K562 (cell line): ENCODE measurements around the gene TNFAIP3. TPM values are rescaled to one million over a fixed set of nuclear protein-coding genes. Genes with fewer than 3 reads are reported as not detected.

ENCODE experiments used
- BMI1 ChIP-seq: fragments of 150-350 bp; IDR thresholded peaks from 2 replicates; pipeline ENCODE4 v1.6.1; 2014; ENCODE audit warnings: low read length
- GABPA ChIP-seq: fragments of 200-800 bp; sonication (Bioruptor generic); conservative IDR thresholded peaks from 2 replicates; pipeline ENCODE4 v1.6.1; 2016; ENCODE audit warnings: low read depth, missing genetic modification characterization, missing compliant biosample characterization
- KDM4B ChIP-seq, 2 experiments: fragments of 450-650 bp in 1 of 2; sonication (generic) in 1 of 2; IDR thresholded peaks; 2 replicates each; pipeline ENCODE4 v1.6.1; 2016 to 2017; ENCODE audit warnings: borderline replicate concordance in 2 of 2, antibody characterized with exemption in 1 of 2, low read depth in 1 of 2, mild to moderate bottlenecking in 1 of 2
- MCM2 ChIP-seq: fragments of 450-650 bp; IDR thresholded peaks from 2 replicates; pipeline ENCODE4 v1.6.1; 2017; ENCODE audit warnings: low read depth, mild to moderate bottlenecking
- MCM3 ChIP-seq: fragments of 450-650 bp; IDR thresholded peaks from 2 replicates; pipeline ENCODE4 v1.6.1; 2016
- MEIS2 ChIP-seq: fragments of 450-650 bp; IDR thresholded peaks from 2 replicates; pipeline ENCODE4 v1.6.1; 2014; ENCODE audit warnings: mild to moderate bottlenecking; ENCODE audit not compliant: partially characterized antibody
- RB1 ChIP-seq: fragments of 450-650 bp; IDR thresholded peaks from 2 replicates; pipeline ENCODE4 v1.6.1; 2017; ENCODE audit warnings: low read depth, mild to moderate bottlenecking
- SIN3A ChIP-seq, 2 experiments: fragments of 150-350 bp in 1 of 2; IDR thresholded peaks; 2 replicates each; pipeline ENCODE4 v1.6.1; 2011 to 2016; ENCODE audit warnings: borderline replicate concordance in 2 of 2, low read depth in 2 of 2, low read length in 2 of 2, mild to moderate bottlenecking in 2 of 2, moderate library complexity in 2 of 2; ENCODE audit not compliant: control insufficient read depth in 1 of 2
- ZFX ChIP-seq: sonication (generic); formaldehyde crosslinking; IDR thresholded peaks from 2 replicates; pipeline ENCODE4 v1.8.0; 2022; ENCODE audit warnings: mild to moderate bottlenecking, missing genetic modification reagents, moderate library complexity
- ZNF584 ChIP-seq: fragments of 200-800 bp; sonication (Bioruptor generic); IDR thresholded peaks from 2 replicates; pipeline ENCODE4 v1.6.1; 2016; ENCODE audit warnings: low read depth, mild to moderate bottlenecking, missing genetic modification characterization, missing compliant biosample characterization
- ZSCAN29 ChIP-seq: fragments of 450-650 bp; IDR thresholded peaks from 2 replicates; pipeline ENCODE4 v1.6.1; 2017
- polyA plus RNA-seq, 8 experiments: library from polyadenylated mRNA; depleted of rRNA in 4 of 8; stranded (reverse) in 5 of 8; unstranded in 3 of 8; fragments of >200 nt; fragmentation: Nextera tagmentation in 2 of 8; fragmentation: Illumina TruSeq in 1 of 8; extraction: Ambion mirVana in 2 of 8; extraction: Trizol in 1 of 8; gene quantifications; 2 replicates each; pipeline versions ENCODE4 v1.2.1 to v1.2.3, GENCODE V29; 2011 to 2014; ENCODE audit warnings: inconsistent platforms in 1 of 8, missing spikeins in 1 of 8
- total RNA-seq, 7 experiments: library from RNA; depleted of rRNA in 6 of 7; stranded (reverse); fragments of >200 nt in 6 of 7; fragmentation: Illumina TruSeq in 2 of 7; extraction: Trizol in 2 of 7; gene quantifications; 2 replicates each; pipeline versions ENCODE4 v1.2.1 to v1.2.3, GENCODE V29; 2011 to 2021; ENCODE audit warnings: low replicate concordance in 1 of 7
- TF ChIP-seq, protein P1 (sequence below): fragments of 250-450 bp; sonication (Bioruptor Pico); IDR thresholded peaks from 2 replicates; pipeline ENCODE4 v1.5.0; 2020; ENCODE audit warnings: mild to moderate bottlenecking, borderline replicate concordance
- TF ChIP-seq, protein P2 (sequence below): sonication (generic); formaldehyde crosslinking; IDR thresholded peaks from 2 replicates; pipeline ENCODE4 v1.9.0; 2022; ENCODE audit warnings: mild to moderate bottlenecking, missing genetic modification reagents
- TF ChIP-seq, protein P3 (sequence below), 2 experiments: IDR thresholded peaks in 1 of 2; conservative IDR thresholded peaks in 1 of 2; 2 replicates each; pipeline ENCODE4 v1.6.1; 2016; ENCODE audit warnings: low read depth in 2 of 2, mild to moderate bottlenecking in 1 of 2, missing compliant biosample characterization in 1 of 2, missing genetic modification characterization in 1 of 2, moderate library complexity in 1 of 2
- TF ChIP-seq, protein P4 (sequence below): IDR thresholded peaks from 3 replicates; pipeline ENCODE4 v1.6.1; 2011; ENCODE audit warnings: borderline replicate concordance, mild to moderate bottlenecking; ENCODE audit not compliant: insufficient read length, insufficient read depth
- TF ChIP-seq, protein P5 (sequence below), 2 experiments: fragments of 450-650 bp; IDR thresholded peaks; 2 replicates each; pipeline ENCODE4 v1.6.1; 2016
- TF ChIP-seq, protein P6 (sequence below): fragments of 450-650 bp; formaldehyde crosslinking; IDR thresholded peaks from 2 replicates; pipeline ENCODE4 v1.4.0; 2020; ENCODE audit warnings: mild to moderate bottlenecking

TNFAIP3 gene
- total and polyA plus RNA-seq, 9 of the 15 experiments (the other 6 are each of a cell fraction or from before 2014, with no cell fraction given), result 0.79 to 17.0 (median 6.4) TPM

DNA sequence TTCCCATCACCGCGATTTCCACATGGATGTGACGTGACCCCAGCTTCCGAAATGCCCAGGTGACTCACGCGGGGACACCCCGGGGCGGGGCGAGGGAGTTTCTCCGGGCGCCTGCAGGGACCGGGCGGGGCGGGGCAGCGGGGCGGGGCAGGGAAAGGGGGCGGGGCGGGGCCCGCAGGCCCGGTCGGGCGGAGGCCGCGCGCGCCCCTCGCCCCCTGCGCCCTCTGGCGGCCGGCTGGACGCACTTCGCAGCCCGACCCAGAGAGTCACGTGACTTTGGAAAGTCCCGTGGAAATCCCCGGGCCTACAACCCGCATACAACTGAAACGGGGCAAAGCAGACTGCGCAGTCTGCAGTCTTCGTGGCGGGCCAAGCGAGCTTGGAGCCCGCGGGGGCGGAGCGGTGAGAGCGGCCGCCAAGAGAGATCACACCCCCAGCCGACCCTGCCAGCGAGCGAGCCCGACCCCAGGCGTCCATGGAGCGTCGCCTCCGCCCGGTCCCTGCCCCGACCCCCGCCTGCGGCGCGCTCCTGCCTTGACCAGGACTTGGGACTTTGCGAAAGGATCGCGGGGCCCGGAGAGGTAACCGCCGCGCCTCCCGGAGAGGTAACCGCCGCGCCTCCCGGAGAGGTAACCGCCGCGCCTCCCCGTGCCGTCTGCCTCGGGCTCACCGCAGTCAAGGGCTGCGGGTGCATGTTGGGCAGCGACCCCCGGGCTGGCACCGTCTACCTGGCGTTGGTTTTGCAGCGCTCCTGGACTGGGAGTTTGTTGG lies at the start of gene TNFAIP3 (continued):
- TF ChIP-seq RB1 (peak; percentile 96), GABPA (tag) (peak; percentile 69), MCM3 (no peak), BMI1 (no peak), ZNF584 (peak; percentile 21; the same call in 1 of the 2 replicates), ZFX (CRISPR knock-in tag) (peak; percentile 98), SIN3A (IDR thresholded peaks at IDR 0.05; ENCODE audit: borderline replicate concordance in 2 of 2, control insufficient read depth in 1 of 2, low read depth in 2 of 2, low read length in 2 of 2) (peak; percentile 52 to 58; a peak in 2 of 4 replicates), MCM2 (no peak), ZSCAN29 (peak; percentile 85; the same call in 1 of the 2 replicates), MEIS2 (no peak), KDM4B (IDR thresholded peaks at IDR 0.05; ENCODE audit: borderline replicate concordance in 2 of 2, low read depth in 1 of 2) (no peak)
- TF ChIP-seq, protein P1, sequence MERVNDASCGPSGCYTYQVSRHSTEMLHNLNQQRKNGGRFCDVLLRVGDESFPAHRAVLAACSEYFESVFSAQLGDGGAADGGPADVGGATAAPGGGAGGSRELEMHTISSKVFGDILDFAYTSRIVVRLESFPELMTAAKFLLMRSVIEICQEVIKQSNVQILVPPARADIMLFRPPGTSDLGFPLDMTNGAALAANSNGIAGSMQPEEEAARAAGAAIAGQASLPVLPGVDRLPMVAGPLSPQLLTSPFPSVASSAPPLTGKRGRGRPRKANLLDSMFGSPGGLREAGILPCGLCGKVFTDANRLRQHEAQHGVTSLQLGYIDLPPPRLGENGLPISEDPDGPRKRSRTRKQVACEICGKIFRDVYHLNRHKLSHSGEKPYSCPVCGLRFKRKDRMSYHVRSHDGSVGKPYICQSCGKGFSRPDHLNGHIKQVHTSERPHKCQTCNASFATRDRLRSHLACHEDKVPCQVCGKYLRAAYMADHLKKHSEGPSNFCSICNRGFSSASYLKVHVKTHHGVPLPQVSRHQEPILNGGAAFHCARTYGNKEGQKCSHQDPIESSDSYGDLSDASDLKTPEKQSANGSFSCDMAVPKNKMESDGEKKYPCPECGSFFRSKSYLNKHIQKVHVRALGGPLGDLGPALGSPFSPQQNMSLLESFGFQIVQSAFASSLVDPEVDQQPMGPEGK (CRISPR knock-in tag), result peak; percentile 21; the same call in 1 of the 2 replicates
- TF ChIP-seq, protein P2, sequence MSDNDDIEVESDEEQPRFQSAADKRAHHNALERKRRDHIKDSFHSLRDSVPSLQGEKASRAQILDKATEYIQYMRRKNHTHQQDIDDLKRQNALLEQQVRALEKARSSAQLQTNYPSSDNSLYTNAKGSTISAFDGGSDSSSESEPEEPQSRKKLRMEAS (CRISPR knock-in tag), result peak; percentile 59
- TF ChIP-seq, protein P3, sequence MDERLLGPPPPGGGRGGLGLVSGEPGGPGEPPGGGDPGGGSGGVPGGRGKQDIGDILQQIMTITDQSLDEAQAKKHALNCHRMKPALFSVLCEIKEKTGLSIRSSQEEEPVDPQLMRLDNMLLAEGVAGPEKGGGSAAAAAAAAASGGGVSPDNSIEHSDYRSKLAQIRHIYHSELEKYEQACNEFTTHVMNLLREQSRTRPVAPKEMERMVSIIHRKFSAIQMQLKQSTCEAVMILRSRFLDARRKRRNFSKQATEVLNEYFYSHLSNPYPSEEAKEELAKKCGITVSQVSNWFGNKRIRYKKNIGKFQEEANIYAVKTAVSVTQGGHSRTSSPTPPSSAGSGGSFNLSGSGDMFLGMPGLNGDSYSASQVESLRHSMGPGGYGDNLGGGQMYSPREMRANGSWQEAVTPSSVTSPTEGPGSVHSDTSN (CRISPR knock-in tag; IDR thresholded peaks at IDR 0.05; ENCODE audit: low read depth), result no peak
- TF ChIP-seq, protein P3 (tag; conservative IDR thresholded peaks at IDR 0.05; ENCODE audit: low read depth), result no peak
- TF ChIP-seq, protein P4, sequence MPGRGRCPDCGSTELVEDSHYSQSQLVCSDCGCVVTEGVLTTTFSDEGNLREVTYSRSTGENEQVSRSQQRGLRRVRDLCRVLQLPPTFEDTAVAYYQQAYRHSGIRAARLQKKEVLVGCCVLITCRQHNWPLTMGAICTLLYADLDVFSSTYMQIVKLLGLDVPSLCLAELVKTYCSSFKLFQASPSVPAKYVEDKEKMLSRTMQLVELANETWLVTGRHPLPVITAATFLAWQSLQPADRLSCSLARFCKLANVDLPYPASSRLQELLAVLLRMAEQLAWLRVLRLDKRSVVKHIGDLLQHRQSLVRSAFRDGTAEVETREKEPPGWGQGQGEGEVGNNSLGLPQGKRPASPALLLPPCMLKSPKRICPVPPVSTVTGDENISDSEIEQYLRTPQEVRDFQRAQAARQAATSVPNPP, result no peak
- TF ChIP-seq, protein P5, sequence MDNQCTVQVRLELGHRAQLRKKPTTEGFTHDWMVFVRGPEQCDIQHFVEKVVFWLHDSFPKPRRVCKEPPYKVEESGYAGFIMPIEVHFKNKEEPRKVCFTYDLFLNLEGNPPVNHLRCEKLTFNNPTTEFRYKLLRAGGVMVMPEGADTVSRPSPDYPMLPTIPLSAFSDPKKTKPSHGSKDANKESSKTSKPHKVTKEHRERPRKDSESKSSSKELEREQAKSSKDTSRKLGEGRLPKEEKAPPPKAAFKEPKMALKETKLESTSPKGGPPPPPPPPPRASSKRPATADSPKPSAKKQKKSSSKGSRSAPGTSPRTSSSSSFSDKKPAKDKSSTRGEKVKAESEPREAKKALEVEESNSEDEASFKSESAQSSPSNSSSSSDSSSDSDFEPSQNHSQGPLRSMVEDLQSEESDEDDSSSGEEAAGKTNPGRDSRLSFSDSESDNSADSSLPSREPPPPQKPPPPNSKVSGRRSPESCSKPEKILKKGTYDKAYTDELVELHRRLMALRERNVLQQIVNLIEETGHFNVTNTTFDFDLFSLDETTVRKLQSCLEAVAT (IDR thresholded peaks at IDR 0.05), result peak in 1 of 2 experiments; percentile 48; a peak in 2 of 4 replicates
- TF ChIP-seq, protein P6, sequence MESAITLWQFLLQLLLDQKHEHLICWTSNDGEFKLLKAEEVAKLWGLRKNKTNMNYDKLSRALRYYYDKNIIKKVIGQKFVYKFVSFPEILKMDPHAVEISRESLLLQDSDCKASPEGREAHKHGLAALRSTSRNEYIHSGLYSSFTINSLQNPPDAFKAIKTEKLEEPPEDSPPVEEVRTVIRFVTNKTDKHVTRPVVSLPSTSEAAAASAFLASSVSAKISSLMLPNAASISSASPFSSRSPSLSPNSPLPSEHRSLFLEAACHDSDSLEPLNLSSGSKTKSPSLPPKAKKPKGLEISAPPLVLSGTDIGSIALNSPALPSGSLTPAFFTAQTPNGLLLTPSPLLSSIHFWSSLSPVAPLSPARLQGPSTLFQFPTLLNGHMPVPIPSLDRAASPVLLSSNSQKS (CRISPR knock-in tag), result no peak
